Measurements from ENCODE around the gene RRN3.
"Not testable (repeated sequence)": the region's sequence is repeated elsewhere in the genome, so short reads cannot be mapped to it uniquely, and the experiment has no call there.

DNA sequence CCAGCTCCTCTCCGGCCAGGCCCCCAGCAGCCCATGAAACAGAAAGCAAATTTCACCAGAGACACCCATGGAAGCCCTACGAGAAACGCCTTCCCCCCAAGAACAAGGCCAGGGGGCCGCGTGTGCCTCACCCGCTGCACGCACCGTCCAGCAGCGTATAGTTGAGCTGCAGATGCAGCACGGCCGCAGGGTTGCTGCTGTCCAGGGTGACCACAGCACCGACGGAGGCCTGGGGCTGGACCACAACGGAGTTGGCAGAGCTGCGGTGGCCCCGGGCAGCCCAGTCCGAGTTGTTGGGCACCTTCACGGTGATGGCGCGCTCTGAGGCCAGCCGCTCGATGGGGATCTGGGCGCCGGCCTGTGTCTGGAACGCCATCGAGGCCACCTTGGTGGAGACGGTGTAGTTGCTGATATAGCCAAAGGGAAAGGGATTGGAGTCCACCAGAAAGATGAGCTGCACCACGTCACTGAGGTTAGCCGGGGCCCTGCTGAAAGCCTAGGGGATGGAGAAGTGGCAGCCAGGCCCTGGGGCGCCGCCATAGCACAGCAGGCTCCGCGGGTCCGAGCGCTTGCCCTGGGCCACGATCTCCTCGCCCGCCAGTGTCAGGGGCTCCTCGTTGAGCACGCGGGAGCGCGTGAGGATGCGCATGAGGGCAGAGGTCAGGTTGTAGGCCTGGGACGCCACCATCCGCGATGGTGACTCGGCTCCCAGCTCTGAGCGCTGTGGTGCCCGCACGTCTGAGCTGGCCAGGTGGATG lies 37.0 kb upstream of the RRN3 start:
- not testable (repeated sequence) for TF ChIP-seq POLR2AphosphoS5, EP300, POLR2A (IDR thresholded peaks at IDR 0.05)
- TF ChIP-seq, protein P1, sequence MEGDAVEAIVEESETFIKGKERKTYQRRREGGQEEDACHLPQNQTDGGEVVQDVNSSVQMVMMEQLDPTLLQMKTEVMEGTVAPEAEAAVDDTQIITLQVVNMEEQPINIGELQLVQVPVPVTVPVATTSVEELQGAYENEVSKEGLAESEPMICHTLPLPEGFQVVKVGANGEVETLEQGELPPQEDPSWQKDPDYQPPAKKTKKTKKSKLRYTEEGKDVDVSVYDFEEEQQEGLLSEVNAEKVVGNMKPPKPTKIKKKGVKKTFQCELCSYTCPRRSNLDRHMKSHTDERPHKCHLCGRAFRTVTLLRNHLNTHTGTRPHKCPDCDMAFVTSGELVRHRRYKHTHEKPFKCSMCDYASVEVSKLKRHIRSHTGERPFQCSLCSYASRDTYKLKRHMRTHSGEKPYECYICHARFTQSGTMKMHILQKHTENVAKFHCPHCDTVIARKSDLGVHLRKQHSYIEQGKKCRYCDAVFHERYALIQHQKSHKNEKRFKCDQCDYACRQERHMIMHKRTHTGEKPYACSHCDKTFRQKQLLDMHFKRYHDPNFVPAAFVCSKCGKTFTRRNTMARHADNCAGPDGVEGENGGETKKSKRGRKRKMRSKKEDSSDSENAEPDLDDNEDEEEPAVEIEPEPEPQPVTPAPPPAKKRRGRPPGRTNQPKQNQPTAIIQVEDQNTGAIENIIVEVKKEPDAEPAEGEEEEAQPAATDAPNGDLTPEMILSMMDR (IDR thresholded peaks at IDR 0.05) = not testable (repeated sequence)
